ENCODE measurements around the gene FUS. TPM values are rescaled to one million over a fixed set of nuclear protein-coding genes. Genes with fewer than 3 reads are reported as not detected.
A peak's percentile ranks its signal among the peaks of the same experiment; 100 is the strongest.

Gene FUS
- total RNA-seq, 1 experiment from 2014 or later: 770 TPM

DNA sequence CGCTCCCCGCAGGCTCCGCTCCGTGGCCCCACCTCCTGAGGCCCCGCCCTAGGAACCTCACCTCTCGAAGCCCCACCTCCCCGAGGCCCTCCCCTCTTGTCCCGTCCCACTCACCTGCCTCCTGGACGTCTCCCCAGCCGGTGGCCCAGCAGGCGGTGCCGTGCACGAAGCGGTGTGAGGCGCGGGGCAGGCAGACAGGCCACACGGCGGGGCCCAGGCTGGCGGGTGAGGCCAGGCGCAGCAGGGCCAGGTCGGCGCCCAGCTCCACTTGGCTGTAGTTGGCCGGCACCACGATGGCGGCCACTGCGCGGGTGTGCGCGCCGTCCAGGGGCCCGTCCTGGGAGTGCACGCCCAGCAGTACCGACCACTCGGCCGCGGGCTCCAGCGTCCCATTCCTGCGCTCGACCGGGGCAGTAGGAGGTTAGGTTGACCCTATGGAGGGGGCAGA, 31.6 kb upstream of the FUS start (continued):
- TF ChIP-seq GTF2I (CRISPR knock-in tag; conservative IDR thresholded peaks at IDR 0.05) (no peak), SMAD4 (CRISPR knock-in tag; IDR thresholded peaks at IDR 0.05) (no peak), ZNF121 (CRISPR knock-in tag; IDR thresholded peaks at IDR 0.05) (peak; percentile 68; the same call in 1 of the 2 replicates), CBFB (CRISPR knock-in tag; IDR thresholded peaks at IDR 0.05; ENCODE audit: low read depth) (no peak), TEAD1 (CRISPR knock-in tag; IDR thresholded peaks at IDR 0.05) (no peak), ESRRA (CRISPR knock-in tag; IDR thresholded peaks at IDR 0.05; ENCODE audit: borderline replicate concordance) (0 out of 2 replicates have a peak, but pooled peaks have one; percentile 23), JUN (CRISPR knock-in tag; IDR thresholded peaks at IDR 0.05) (no peak), ZNF423 (CRISPR knock-in tag; IDR thresholded peaks at IDR 0.05) (peak; percentile 72), ZNF317 (CRISPR knock-in tag; IDR thresholded peaks at IDR 0.05; ENCODE audit: borderline replicate concordance, low read depth) (no peak), KAT7 (CRISPR knock-in tag; IDR thresholded peaks at IDR 0.05; ENCODE audit: borderline replicate concordance) (no peak), ETV6 (CRISPR knock-in tag; IDR thresholded peaks at IDR 0.05) (no peak), FOXP1 (CRISPR knock-in tag; IDR thresholded peaks at IDR 0.05; ENCODE audit: borderline replicate concordance) (no peak; the same call in 1 of the 2 replicates), HMGA2 (CRISPR knock-in tag; IDR thresholded peaks at IDR 0.05) (no peak), NR1H2 (CRISPR knock-in tag; IDR thresholded peaks at IDR 0.05) (no peak), FOXJ3 (CRISPR knock-in tag; IDR thresholded peaks at IDR 0.05; ENCODE audit: borderline replicate concordance) (no peak), TEAD4 (CRISPR knock-in tag; IDR thresholded peaks at IDR 0.05) (no peak), GRHL2 (CRISPR knock-in tag; IDR thresholded peaks at IDR 0.05; ENCODE audit: insufficient replicate concordance, severe bottlenecking) (no peak), EMX1 (CRISPR knock-in tag; IDR thresholded peaks at IDR 0.05) (no peak), NFATC4 (CRISPR knock-in tag; IDR thresholded peaks at IDR 0.05) (no peak)
- TF ChIP-seq, protein P1, sequence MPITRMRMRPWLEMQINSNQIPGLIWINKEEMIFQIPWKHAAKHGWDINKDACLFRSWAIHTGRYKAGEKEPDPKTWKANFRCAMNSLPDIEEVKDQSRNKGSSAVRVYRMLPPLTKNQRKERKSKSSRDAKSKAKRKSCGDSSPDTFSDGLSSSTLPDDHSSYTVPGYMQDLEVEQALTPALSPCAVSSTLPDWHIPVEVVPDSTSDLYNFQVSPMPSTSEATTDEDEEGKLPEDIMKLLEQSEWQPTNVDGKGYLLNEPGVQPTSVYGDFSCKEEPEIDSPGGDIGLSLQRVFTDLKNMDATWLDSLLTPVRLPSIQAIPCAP (CRISPR knock-in tag; IDR thresholded peaks at IDR 0.05): no peak
- TF ChIP-seq, protein P2, sequence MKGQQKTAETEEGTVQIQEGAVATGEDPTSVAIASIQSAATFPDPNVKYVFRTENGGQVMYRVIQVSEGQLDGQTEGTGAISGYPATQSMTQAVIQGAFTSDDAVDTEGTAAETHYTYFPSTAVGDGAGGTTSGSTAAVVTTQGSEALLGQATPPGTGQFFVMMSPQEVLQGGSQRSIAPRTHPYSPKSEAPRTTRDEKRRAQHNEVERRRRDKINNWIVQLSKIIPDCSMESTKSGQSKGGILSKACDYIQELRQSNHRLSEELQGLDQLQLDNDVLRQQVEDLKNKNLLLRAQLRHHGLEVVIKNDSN (CRISPR knock-in tag; IDR thresholded peaks at IDR 0.05): no peak
- TF ChIP-seq, protein P3, sequence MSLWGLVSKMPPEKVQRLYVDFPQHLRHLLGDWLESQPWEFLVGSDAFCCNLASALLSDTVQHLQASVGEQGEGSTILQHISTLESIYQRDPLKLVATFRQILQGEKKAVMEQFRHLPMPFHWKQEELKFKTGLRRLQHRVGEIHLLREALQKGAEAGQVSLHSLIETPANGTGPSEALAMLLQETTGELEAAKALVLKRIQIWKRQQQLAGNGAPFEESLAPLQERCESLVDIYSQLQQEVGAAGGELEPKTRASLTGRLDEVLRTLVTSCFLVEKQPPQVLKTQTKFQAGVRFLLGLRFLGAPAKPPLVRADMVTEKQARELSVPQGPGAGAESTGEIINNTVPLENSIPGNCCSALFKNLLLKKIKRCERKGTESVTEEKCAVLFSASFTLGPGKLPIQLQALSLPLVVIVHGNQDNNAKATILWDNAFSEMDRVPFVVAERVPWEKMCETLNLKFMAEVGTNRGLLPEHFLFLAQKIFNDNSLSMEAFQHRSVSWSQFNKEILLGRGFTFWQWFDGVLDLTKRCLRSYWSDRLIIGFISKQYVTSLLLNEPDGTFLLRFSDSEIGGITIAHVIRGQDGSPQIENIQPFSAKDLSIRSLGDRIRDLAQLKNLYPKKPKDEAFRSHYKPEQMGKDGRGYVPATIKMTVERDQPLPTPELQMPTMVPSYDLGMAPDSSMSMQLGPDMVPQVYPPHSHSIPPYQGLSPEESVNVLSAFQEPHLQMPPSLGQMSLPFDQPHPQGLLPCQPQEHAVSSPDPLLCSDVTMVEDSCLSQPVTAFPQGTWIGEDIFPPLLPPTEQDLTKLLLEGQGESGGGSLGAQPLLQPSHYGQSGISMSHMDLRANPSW (CRISPR knock-in tag; conservative IDR thresholded peaks at IDR 0.05; ENCODE audit: low read depth): no peak
- TF ChIP-seq, protein P4, sequence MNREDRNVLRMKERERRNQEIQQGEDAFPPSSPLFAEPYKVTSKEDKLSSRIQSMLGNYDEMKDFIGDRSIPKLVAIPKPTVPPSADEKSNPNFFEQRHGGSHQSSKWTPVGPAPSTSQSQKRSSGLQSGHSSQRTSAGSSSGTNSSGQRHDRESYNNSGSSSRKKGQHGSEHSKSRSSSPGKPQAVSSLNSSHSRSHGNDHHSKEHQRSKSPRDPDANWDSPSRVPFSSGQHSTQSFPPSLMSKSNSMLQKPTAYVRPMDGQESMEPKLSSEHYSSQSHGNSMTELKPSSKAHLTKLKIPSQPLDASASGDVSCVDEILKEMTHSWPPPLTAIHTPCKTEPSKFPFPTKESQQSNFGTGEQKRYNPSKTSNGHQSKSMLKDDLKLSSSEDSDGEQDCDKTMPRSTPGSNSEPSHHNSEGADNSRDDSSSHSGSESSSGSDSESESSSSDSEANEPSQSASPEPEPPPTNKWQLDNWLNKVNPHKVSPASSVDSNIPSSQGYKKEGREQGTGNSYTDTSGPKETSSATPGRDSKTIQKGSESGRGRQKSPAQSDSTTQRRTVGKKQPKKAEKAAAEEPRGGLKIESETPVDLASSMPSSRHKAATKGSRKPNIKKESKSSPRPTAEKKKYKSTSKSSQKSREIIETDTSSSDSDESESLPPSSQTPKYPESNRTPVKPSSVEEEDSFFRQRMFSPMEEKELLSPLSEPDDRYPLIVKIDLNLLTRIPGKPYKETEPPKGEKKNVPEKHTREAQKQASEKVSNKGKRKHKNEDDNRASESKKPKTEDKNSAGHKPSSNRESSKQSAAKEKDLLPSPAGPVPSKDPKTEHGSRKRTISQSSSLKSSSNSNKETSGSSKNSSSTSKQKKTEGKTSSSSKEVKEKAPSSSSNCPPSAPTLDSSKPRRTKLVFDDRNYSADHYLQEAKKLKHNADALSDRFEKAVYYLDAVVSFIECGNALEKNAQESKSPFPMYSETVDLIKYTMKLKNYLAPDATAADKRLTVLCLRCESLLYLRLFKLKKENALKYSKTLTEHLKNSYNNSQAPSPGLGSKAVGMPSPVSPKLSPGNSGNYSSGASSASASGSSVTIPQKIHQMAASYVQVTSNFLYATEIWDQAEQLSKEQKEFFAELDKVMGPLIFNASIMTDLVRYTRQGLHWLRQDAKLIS (CRISPR knock-in tag; IDR thresholded peaks at IDR 0.05; ENCODE audit: borderline replicate concordance): no peak
- TF ChIP-seq, protein P5, sequence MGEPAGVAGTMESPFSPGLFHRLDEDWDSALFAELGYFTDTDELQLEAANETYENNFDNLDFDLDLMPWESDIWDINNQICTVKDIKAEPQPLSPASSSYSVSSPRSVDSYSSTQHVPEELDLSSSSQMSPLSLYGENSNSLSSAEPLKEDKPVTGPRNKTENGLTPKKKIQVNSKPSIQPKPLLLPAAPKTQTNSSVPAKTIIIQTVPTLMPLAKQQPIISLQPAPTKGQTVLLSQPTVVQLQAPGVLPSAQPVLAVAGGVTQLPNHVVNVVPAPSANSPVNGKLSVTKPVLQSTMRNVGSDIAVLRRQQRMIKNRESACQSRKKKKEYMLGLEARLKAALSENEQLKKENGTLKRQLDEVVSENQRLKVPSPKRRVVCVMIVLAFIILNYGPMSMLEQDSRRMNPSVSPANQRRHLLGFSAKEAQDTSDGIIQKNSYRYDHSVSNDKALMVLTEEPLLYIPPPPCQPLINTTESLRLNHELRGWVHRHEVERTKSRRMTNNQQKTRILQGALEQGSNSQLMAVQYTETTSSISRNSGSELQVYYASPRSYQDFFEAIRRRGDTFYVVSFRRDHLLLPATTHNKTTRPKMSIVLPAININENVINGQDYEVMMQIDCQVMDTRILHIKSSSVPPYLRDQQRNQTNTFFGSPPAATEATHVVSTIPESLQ (CRISPR knock-in tag; IDR thresholded peaks at IDR 0.05): no peak
- TF ChIP-seq, protein P6, sequence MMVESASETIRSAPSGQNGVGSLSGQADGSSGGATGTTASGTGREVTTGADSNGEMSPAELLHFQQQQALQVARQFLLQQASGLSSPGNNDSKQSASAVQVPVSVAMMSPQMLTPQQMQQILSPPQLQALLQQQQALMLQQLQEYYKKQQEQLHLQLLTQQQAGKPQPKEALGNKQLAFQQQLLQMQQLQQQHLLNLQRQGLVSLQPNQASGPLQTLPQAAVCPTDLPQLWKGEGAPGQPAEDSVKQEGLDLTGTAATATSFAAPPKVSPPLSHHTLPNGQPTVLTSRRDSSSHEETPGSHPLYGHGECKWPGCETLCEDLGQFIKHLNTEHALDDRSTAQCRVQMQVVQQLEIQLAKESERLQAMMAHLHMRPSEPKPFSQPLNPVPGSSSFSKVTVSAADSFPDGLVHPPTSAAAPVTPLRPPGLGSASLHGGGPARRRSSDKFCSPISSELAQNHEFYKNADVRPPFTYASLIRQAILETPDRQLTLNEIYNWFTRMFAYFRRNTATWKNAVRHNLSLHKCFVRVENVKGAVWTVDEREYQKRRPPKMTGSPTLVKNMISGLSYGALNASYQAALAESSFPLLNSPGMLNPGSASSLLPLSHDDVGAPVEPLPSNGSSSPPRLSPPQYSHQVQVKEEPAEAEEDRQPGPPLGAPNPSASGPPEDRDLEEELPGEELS (CRISPR knock-in tag; IDR thresholded peaks at IDR 0.05): peak; percentile 13; the same call in 1 of the 2 replicates
- TF ChIP-seq, protein P7, sequence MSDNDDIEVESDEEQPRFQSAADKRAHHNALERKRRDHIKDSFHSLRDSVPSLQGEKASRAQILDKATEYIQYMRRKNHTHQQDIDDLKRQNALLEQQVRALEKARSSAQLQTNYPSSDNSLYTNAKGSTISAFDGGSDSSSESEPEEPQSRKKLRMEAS (CRISPR knock-in tag; IDR thresholded peaks at IDR 0.05): peak; percentile 67; the same call in 1 of the 2 replicates
